WTC11 (cell line): ENCODE results near the gene KRT85. TPM values are rescaled to one million over a fixed set of nuclear protein-coding genes. Genes with fewer than 3 reads are reported as not detected.

Experiments used
- ATAC-seq: fragments of 200-7000 bp; cut with Tn5 transposase; 2 replicates; pipeline ENCODE4 v1.10.0; 2021; ENCODE audit warnings: mild to moderate bottlenecking, moderate library complexity
- CTCF ChIA-PET: fragments of 300-600 bp; sonication (Branson Sonifier 250); formaldehyde crosslinking; loops from one replicate; lab custom pipeline; 2021; ENCODE audit warnings: antibody characterized with exemption; lab: Charles Lee
- POLR2A ChIA-PET: fragments of 350-600 bp; sonication (Branson Sonifier 250); formaldehyde crosslinking; loops from one replicate; lab custom pipeline; 2021; ENCODE audit warnings: antibody characterized with exemption; lab: Charles Lee
- DNase-seq: peaks from one replicate; pipeline ENCODE4 v3.0.0; 2021; ENCODE audit warnings: low spot score
- H3K27ac Mint-ChIP-seq: 2 replicates; pipeline ENCODE4 v1.8.0; 2021; ENCODE audit warnings: mixed read lengths
- H3K27me3 Mint-ChIP-seq: 2 replicates; pipeline ENCODE4 v1.8.0; 2021; ENCODE audit warnings: low read depth, mild to moderate bottlenecking, moderate library complexity, mixed read lengths
- H3K36me3 Mint-ChIP-seq: 2 replicates; pipeline ENCODE4 v1.8.0; 2021; ENCODE audit warnings: mixed read lengths
- H3K4me1 Mint-ChIP-seq: 2 replicates; pipeline ENCODE4 v1.8.0; 2022; ENCODE audit warnings: mixed read lengths
- H3K4me3 Mint-ChIP-seq: 2 replicates; pipeline ENCODE4 v1.8.0; 2021; ENCODE audit warnings: mild to moderate bottlenecking, moderate library complexity, mixed read lengths
- H3K9me3 Mint-ChIP-seq: 2 replicates; pipeline ENCODE4 v1.8.0; 2021; ENCODE audit warnings: mixed read lengths
- ATF1 ChIP-seq: sonication (generic); formaldehyde crosslinking; IDR thresholded peaks from 2 replicates; pipeline ENCODE4 v1.8.1; 2023; ENCODE audit warnings: mild to moderate bottlenecking, moderate library complexity, missing genetic modification reagents
- ERG ChIP-seq: fragments of 250-450 bp; sonication (Bioruptor Pico); IDR thresholded peaks from 2 replicates; pipeline ENCODE4 v1.8.0; 2021; ENCODE audit warnings: mild to moderate bottlenecking
- GRHL2 ChIP-seq: fragments of 250-450 bp; sonication (Bioruptor Pico); IDR thresholded peaks from 2 replicates; pipeline ENCODE4 v1.8.0; 2022; ENCODE audit warnings: mild to moderate bottlenecking, moderate library complexity; ENCODE audit not compliant: insufficient replicate concordance, severe bottlenecking
- HMGXB4 ChIP-seq: sonication (generic); formaldehyde crosslinking; IDR thresholded peaks from 2 replicates; pipeline ENCODE4 v1.8.1; 2023; ENCODE audit warnings: mild to moderate bottlenecking, moderate library complexity, missing genetic modification reagents
- IRF1 ChIP-seq: sonication (generic); formaldehyde crosslinking; IDR thresholded peaks from 2 replicates; pipeline ENCODE4 v1.8.0; 2023; ENCODE audit warnings: missing genetic modification reagents
- NR1H2 ChIP-seq: sonication (generic); formaldehyde crosslinking; IDR thresholded peaks from 2 replicates; pipeline ENCODE4 v1.9.0; 2021; ENCODE audit warnings: mild to moderate bottlenecking, moderate library complexity, missing genetic modification reagents
- NR3C1 ChIP-seq: sonication (generic); formaldehyde crosslinking; conservative IDR thresholded peaks from 2 replicates; pipeline ENCODE4 v1.8.1; 2023; ENCODE audit warnings: low read depth, mild to moderate bottlenecking, missing genetic modification reagents
- PREB ChIP-seq: sonication (generic); formaldehyde crosslinking; IDR thresholded peaks from 2 replicates; pipeline ENCODE4 v1.8.1; 2022; ENCODE audit warnings: mild to moderate bottlenecking, missing genetic modification reagents, moderate library complexity, borderline replicate concordance
- RORB ChIP-seq: fragments of 250-450 bp; sonication (Bioruptor Pico); IDR thresholded peaks from 2 replicates; pipeline ENCODE4 v1.9.0; 2021; ENCODE audit warnings: mild to moderate bottlenecking
- SMAD4 ChIP-seq: sonication (generic); formaldehyde crosslinking; IDR thresholded peaks from 2 replicates; pipeline ENCODE4 v1.8.0; 2022; ENCODE audit warnings: mild to moderate bottlenecking, missing genetic modification reagents
- SOX15 ChIP-seq: fragments of 250-450 bp; sonication (Bioruptor Pico); IDR thresholded peaks from 2 replicates; pipeline ENCODE4 v1.9.0; 2021; ENCODE audit warnings: mild to moderate bottlenecking
- STAT6 ChIP-seq: sonication (generic); formaldehyde crosslinking; conservative IDR thresholded peaks from 2 replicates; pipeline ENCODE4 v1.8.1; 2023; ENCODE audit warnings: mild to moderate bottlenecking, low read depth, missing genetic modification reagents, moderate library complexity
- TEAD1 ChIP-seq: sonication (generic); formaldehyde crosslinking; IDR thresholded peaks from 2 replicates; pipeline ENCODE4 v1.8.0; 2022; ENCODE audit warnings: mild to moderate bottlenecking, missing genetic modification reagents
- ZBTB43 ChIP-seq: sonication (generic); formaldehyde crosslinking; IDR thresholded peaks from 2 replicates; pipeline ENCODE4 v1.8.1; 2023; ENCODE audit warnings: mild to moderate bottlenecking, missing genetic modification reagents
- ZNF138 ChIP-seq: sonication (generic); formaldehyde crosslinking; conservative IDR thresholded peaks from 2 replicates; pipeline ENCODE4 v1.8.1; 2022; ENCODE audit warnings: mild to moderate bottlenecking, moderate library complexity, missing genetic modification reagents
- ZSCAN18 ChIP-seq: fragments of 250-450 bp; sonication (Bioruptor Pico); IDR thresholded peaks from 2 replicates; pipeline ENCODE4 v2.1.2; 2022; ENCODE audit warnings: mild to moderate bottlenecking, moderate library complexity
- total RNA-seq: library from RNA; stranded (reverse); gene quantifications from 3 replicates; pipeline ENCODE4 v1.2.3, GENCODE V29; 2021

The KRT85 gene
- total RNA-seq, 1 experiment from 2014 or later = not detected

- TF ChIP-seq IRF1 = no peak
Observed at GRCh38 chr12:52351196-52352059, 15.9 kb downstream of the KRT85 start (continued).

- Mint-ChIP-seq H3K4me1 (0 out of 2 replicates have a peak, but pooled peaks cover 3% of the 10 kb centered on the region), H3K27me3 (no peaks in the 10 kb centered on the region), H3K36me3 (no peaks in the 10 kb centered on the region), H3K9me3 (no peaks in the 10 kb centered on the region), H3K4me3 (no peak overlapping the region), H3K27ac (no peak overlapping the region)
- CTCF ChIA-PET = interaction anchor here (0.5 to 2.2 kb wide), 6 partner anchors 11 to 194 kb away, joined by 3 to 8 read pairs (median 6); no protein-coding TSS in a partner anchor
- TF ChIP-seq SOX15 (no peak), ERG (CRISPR knock-in tag) (no peak), SMAD4 (CRISPR knock-in tag) (no peak), STAT6 (CRISPR knock-in tag) (no peak), TEAD1 (CRISPR knock-in tag) (no peak), ZNF138 (CRISPR knock-in tag) (no peak), NR3C1 (CRISPR knock-in tag) (no peak), ZBTB43 (CRISPR knock-in tag) (no peak), NR1H2 (CRISPR knock-in tag) (no peak), ATF1 (CRISPR knock-in tag) (no peak), RORB (CRISPR knock-in tag) (no peak), ZSCAN18 (no peak), GRHL2 (CRISPR knock-in tag) (no peak), HMGXB4 (no peak), PREB (CRISPR knock-in tag) (no peak)
- POLR2A ChIA-PET = no interaction called here
- DNase-seq (no peak), ATAC-seq (no peak)
Observed at GRCh38 chr12:52350786-52351185, 16.5 kb downstream of the KRT85 start.
